Activated CD4-positive, alpha-beta T cell treated with anti-CD3 and anti-CD28 coated beads for 48 hours (primary cell): ENCODE results near the gene LDAH.
A peak's percentile ranks its signal among the peaks of the same experiment; 100 is the strongest.

ENCODE experiments used
- DNase-seq: peaks from one replicate; pipeline ENCODE4 v3.0.0-alpha.2; 2020

LDAH gene

GRCh38 chr2:20666005-20666303 is 156.9 kb downstream of the LDAH start:
- DNase-seq: no peak

- DNase-seq: no peak
Observed at GRCh38 chr2:20665243-20666004, 157.5 kb downstream of the LDAH start.

GRCh38 chr2:20664431-20665242 is 158.3 kb downstream of the LDAH start:
- DNase-seq: no peak

GRCh38 chr2:20664071-20664390 is 158.9 kb downstream of the LDAH start:
- no peak for DNase-seq

GRCh38 chr2:20663196-20664070 is 159.5 kb downstream of the LDAH start:
- DNase-seq: no peak

GRCh38 chr2:20662308-20662937 is 160.5 kb downstream of the LDAH start:
- DNase-seq: no peak

- DNase-seq: peak; percentile 73
Observed at GRCh38 chr2:20661421-20662307, 161.2 kb downstream of the LDAH start.

- DNase-seq: no peak
Observed at GRCh38 chr2:20660506-20661420, 162.1 kb downstream of the LDAH start.

- no peak for DNase-seq
Observed at GRCh38 chr2:20657522-20658235, 165.2 kb downstream of the LDAH start.

GRCh38 chr2:20656561-20656960 is 166.3 kb downstream of the LDAH start:
- no peak for DNase-seq

- DNase-seq: no peak
Observed at GRCh38 chr2:20654535-20654813, 168.4 kb downstream of the LDAH start.

GRCh38 chr2:20653695-20654534 is 169.0 kb downstream of the LDAH start:
- DNase-seq: no peak

- no peak for DNase-seq
Observed at GRCh38 chr2:20652673-20653575, 170.0 kb downstream of the LDAH start.

GRCh38 chr2:20652141-20652540 is 170.8 kb downstream of the LDAH start:
- no peak for DNase-seq

GRCh38 chr2:20651731-20652099 is 171.2 kb downstream of the LDAH start:
- no peak for DNase-seq

GRCh38 chr2:20650877-20651730 is 171.8 kb downstream of the LDAH start, which contains the start of gene HS1BP3:
Gene HS1BP3, minus strand, starts transcription at chr2:20651098. Its CDS starts 35 bp downstream, at chr2:20651063.
- DNase-seq: peak; percentile 87

GRCh38 chr2:20650393-20650876 is 172.5 kb downstream of the LDAH start:
- peak; percentile 20 for DNase-seq
